Liver (tissue), 9 donors: ENCODE results near the gene SLC6A3. TPM values are rescaled to one million over a fixed set of nuclear protein-coding genes. Genes with fewer than 3 reads are reported as not detected.

Source experiments
- DNase-seq: peaks from one replicate; pipeline ENCODE4 v3.0.0-alpha.2; 2017; ENCODE audit warnings: low spot score
- H3K27ac ChIP-seq, 2 donors: one replicate each; pipeline ENCODE4 v1.7.0; 2013; ENCODE audit warnings: inconsistent platforms in 2 of 2, low read length in 2 of 2, control low read depth in 1 of 2, low read depth in 1 of 2, mild to moderate bottlenecking in 1 of 2
- H3K27me3 ChIP-seq, 4 donors: one replicate each; pipeline versions ENCODE4 v1.6.1 to v1.7.0; 2013; ENCODE audit warnings: low read length in 3 of 4, inconsistent platforms in 1 of 4, mild to moderate bottlenecking in 1 of 4, moderate library complexity in 1 of 4; ENCODE audit not compliant: control insufficient read depth in 4 of 4, insufficient read depth in 4 of 4
- H3K36me3 ChIP-seq, 4 donors: one replicate each; pipeline versions ENCODE4 v1.6.1 to v1.7.0; 2013; ENCODE audit warnings: low read length in 3 of 4, mild to moderate bottlenecking in 3 of 4, low read depth in 1 of 4, moderate library complexity in 1 of 4; ENCODE audit not compliant: control insufficient read depth in 4 of 4, insufficient read depth in 3 of 4
- H3K4me1 ChIP-seq, 4 donors: one replicate each; pipeline versions ENCODE4 v1.6.1 to v1.7.0; 2013; ENCODE audit warnings: low read length in 3 of 4, mild to moderate bottlenecking in 3 of 4, moderate library complexity in 1 of 4; ENCODE audit not compliant: control insufficient read depth in 4 of 4, insufficient read depth in 4 of 4
- H3K4me3 ChIP-seq, 3 donors: one replicate each; pipeline versions ENCODE4 v1.6.1 to v1.7.0; 2013; ENCODE audit warnings: low read length in 3 of 3, control low read depth in 1 of 3, low read depth in 1 of 3, mild to moderate bottlenecking in 1 of 3
- H3K9ac ChIP-seq, 2 donors: one replicate each; pipeline ENCODE4 v1.7.0; 2013; ENCODE audit warnings: low read length in 2 of 2, mild to moderate bottlenecking in 2 of 2, moderate library complexity in 2 of 2, control low read depth in 1 of 2, low read depth in 1 of 2
- H3K9me3 ChIP-seq, 4 donors: one replicate each; pipeline versions ENCODE4 v1.6.1 to v1.7.0; 2013; ENCODE audit warnings: low read length in 3 of 4; ENCODE audit not compliant: control insufficient read depth in 4 of 4
- ATF3 ChIP-seq: IDR thresholded peaks from 2 replicates; pipeline ENCODE4 v1.6.1; 2016; ENCODE audit warnings: antibody characterized with exemption
- FOXA1 ChIP-seq: IDR thresholded peaks from 2 replicates; pipeline ENCODE4 v1.6.1; 2016; ENCODE audit warnings: antibody characterized with exemption
- FOXA2 ChIP-seq: IDR thresholded peaks from 2 replicates; pipeline ENCODE4 v1.6.1; 2016; ENCODE audit warnings: antibody characterized with exemption
- HNF4A ChIP-seq, 2 donors: conservative IDR thresholded peaks; 2 replicates each; pipeline ENCODE4 v1.6.1; 2016; ENCODE audit warnings: antibody characterized with exemption in 2 of 2, mild to moderate bottlenecking in 2 of 2
- HNF4G ChIP-seq: IDR thresholded peaks from 2 replicates; pipeline ENCODE4 v1.6.1; 2016; ENCODE audit warnings: antibody characterized with exemption
- JUND ChIP-seq, 2 donors: IDR thresholded peaks; 2 replicates each; pipeline ENCODE4 v1.6.1; 2016; ENCODE audit warnings: antibody characterized with exemption in 2 of 2
- NR2F2 ChIP-seq: IDR thresholded peaks from 2 replicates; pipeline ENCODE4 v1.6.1; 2016; ENCODE audit warnings: antibody characterized with exemption
- RAD21 ChIP-seq, 2 donors: IDR thresholded peaks; 2 replicates each; pipeline ENCODE4 v1.6.1; 2016; ENCODE audit warnings: antibody characterized with exemption in 2 of 2, mild to moderate bottlenecking in 2 of 2
- REST ChIP-seq: IDR thresholded peaks from 2 replicates; pipeline ENCODE4 v1.6.1; 2016; ENCODE audit warnings: antibody characterized with exemption, mild to moderate bottlenecking
- RXRA ChIP-seq, 2 donors: IDR thresholded peaks; 2 replicates each; pipeline ENCODE4 v1.6.1; 2017 to 2018; ENCODE audit warnings: antibody characterized with exemption in 2 of 2, mild to moderate bottlenecking in 1 of 2
- SP1 ChIP-seq: IDR thresholded peaks from 2 replicates; pipeline ENCODE4 v1.6.1; 2018; ENCODE audit warnings: antibody characterized with exemption, mild to moderate bottlenecking
- TAF1 ChIP-seq: conservative IDR thresholded peaks from 2 replicates; pipeline ENCODE4 v1.6.1; 2016; ENCODE audit warnings: antibody characterized with exemption, mild to moderate bottlenecking
- YY1 ChIP-seq: IDR thresholded peaks from 2 replicates; pipeline ENCODE4 v1.6.1; 2016; ENCODE audit warnings: antibody characterized with exemption, mild to moderate bottlenecking
- WGBS: extraction: QIAGEN DNeasy Blood & Tissue Kit; methylation state at CpG from one replicate; pipeline ENCODE4 v1.1.7; 2013; 5-methylcytosine and 5-hydroxymethylcytosine counted together
- polyA plus RNA-seq, 2 donors: library from polyadenylated mRNA; stranded (reverse) in 1 of 2; unstranded in 1 of 2; fragments of 200-250 nt in 1 of 2; fragments of >200 nt in 1 of 2; fragmentation: Nextera tagmentation in 1 of 2; extraction: Ambion mirVana in 1 of 2; gene quantifications; one replicate each; pipeline versions ENCODE4 v1.2.1 to v1.2.3, GENCODE V29; 2013 to 2015
- total RNA-seq, 2 donors: library from RNA; depleted of rRNA; stranded (reverse); fragments of >200 nt; gene quantifications; one replicate each; pipeline ENCODE4 v1.2.3, GENCODE V29; 2014
- TF ChIP-seq, protein P1 (sequence below): IDR thresholded peaks from 2 replicates; pipeline ENCODE4 v1.6.1; 2016; ENCODE audit warnings: antibody characterized with exemption
- donor health status: healthy.
- donor health status: healthy.
- donor health status: healthy.
- donor health status: healthy.
- donor health status: healthy.

The SLC6A3 gene
- total and polyA plus RNA-seq, 4 donors: not detected

- no peak for TF ChIP-seq TAF1
- no peak for TF ChIP-seq ATF3
- TF ChIP-seq YY1: no peak
- TF ChIP-seq RXRA (IDR thresholded peaks at IDR 0.05): no peak
- TF ChIP-seq FOXA2: no peak
- no peak for TF ChIP-seq HNF4G
- TF ChIP-seq REST: no peak
- TF ChIP-seq FOXA1: no peak
- no peak overlapping the region for H3K27ac ChIP-seq
- 52% methylated on average over 11 of the region's 11 CpGs for WGBS
- no peaks in the 10 kb centered on the region for H3K4me1 ChIP-seq
- no peak overlapping the region for H3K4me3 ChIP-seq
- peaks cover 0 to 3% (median 1%) of the 10 kb centered on the region in 4 donors for H3K27me3 ChIP-seq
- H3K9ac ChIP-seq: no peak overlapping the region
- DNase-seq: no peak
- no peaks in the 10 kb centered on the region for H3K36me3 ChIP-seq
- peaks cover 0 to 9% (median 3%) of the 10 kb centered on the region in 4 donors for H3K9me3 ChIP-seq
Observed at GRCh38 chr5:1437226-1437829, 7.9 kb downstream of the SLC6A3 start.

DNA sequence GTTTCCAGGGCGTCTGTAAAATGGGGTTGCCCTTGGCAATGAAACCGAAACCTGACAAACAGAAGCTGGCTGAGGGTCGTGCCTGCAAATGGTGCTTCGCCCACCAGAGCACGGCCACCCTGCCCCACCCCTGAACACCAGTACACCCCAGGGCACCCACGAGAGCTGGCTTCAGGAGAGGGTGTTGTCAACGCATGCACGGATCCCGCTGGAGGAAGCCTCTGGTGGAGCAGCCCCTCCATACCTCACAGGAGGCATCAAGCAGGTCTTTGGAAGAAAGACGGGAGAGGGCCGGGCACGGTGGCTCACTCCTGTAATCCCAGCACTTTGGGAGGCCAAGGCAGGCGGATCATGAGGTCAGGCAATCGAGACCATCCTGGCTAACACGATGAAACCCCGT, 8.6 kb downstream of the SLC6A3 start:
- Histone ChIP-seq H3K9me3 (peaks cover 0 to 9% (median 3%) of the 10 kb centered on the region in 4 donors), H3K4me3 (no peak overlapping the region), H3K36me3 (no peaks in the 10 kb centered on the region), H3K4me1 (no peaks in the 10 kb centered on the region), H3K27ac (no peak overlapping the region), H3K9ac (no peak overlapping the region), H3K27me3 (peaks cover 0 to 2% (median 0%) of the 10 kb centered on the region in 4 donors)
- no peak for DNase-seq
- TF ChIP-seq TAF1: no peak
- WGBS: 84% methylated on average over 16 of the region's 16 CpGs

DNA sequence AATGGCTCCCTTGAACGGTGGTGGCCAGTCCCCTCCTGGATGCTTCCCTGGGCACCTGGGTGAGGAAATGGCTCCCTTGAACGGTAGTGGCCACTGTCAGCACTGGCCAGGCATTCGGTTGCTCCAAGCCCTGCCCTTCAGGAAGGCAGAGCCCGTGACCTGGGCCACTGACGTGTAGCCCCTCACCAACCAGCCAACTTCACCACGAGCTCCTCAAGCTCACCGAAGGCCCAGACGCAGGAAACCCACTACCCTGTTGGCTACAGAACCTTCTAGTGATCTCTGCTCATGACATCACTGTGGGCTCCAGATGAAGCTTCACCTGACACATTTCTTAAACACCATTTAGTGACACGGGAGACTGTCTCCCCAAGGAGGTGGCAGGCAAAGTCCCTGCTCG, 9.2 kb downstream of the SLC6A3 start:
- no peak for DNase-seq
- WGBS: 73% methylated on average over 10 of the region's 10 CpGs
- Histone ChIP-seq H3K9me3 (peaks cover 0 to 7% (median 3%) of the 10 kb centered on the region in 4 donors), H3K4me1 (no peaks in the 10 kb centered on the region), H3K4me3 (no peak overlapping the region), H3K9ac (no peak overlapping the region), H3K27me3 (peaks cover 0 to 2% (median 0%) of the 10 kb centered on the region in 4 donors), H3K27ac (no peak overlapping the region), H3K36me3 (no peaks in the 10 kb centered on the region)
- TF ChIP-seq HNF4G: no peak
- no peak for TF ChIP-seq RXRA (IDR thresholded peaks at IDR 0.05)
- no peak for TF ChIP-seq TAF1
- TF ChIP-seq HNF4A (conservative IDR thresholded peaks at IDR 0.05): no peak
- no peak for TF ChIP-seq RAD21 (IDR thresholded peaks at IDR 0.05)
- TF ChIP-seq, protein P1, sequence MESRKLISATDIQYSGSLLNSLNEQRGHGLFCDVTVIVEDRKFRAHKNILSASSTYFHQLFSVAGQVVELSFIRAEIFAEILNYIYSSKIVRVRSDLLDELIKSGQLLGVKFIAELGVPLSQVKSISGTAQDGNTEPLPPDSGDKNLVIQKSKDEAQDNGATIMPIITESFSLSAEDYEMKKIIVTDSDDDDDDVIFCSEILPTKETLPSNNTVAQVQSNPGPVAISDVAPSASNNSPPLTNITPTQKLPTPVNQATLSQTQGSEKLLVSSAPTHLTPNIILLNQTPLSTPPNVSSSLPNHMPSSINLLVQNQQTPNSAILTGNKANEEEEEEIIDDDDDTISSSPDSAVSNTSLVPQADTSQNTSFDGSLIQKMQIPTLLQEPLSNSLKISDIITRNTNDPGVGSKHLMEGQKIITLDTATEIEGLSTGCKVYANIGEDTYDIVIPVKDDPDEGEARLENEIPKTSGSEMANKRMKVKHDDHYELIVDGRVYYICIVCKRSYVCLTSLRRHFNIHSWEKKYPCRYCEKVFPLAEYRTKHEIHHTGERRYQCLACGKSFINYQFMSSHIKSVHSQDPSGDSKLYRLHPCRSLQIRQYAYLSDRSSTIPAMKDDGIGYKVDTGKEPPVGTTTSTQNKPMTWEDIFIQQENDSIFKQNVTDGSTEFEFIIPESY: no peak
- no peak for TF ChIP-seq ATF3
- no peak for TF ChIP-seq SP1
- TF ChIP-seq NR2F2: no peak
- no peak for TF ChIP-seq JUND (IDR thresholded peaks at IDR 0.05)
- TF ChIP-seq FOXA2: no peak
